ENCODE measurements around the gene PHEX.
"Not testable (repeated sequence)": the region's sequence is repeated elsewhere in the genome, so short reads cannot be mapped to it uniquely, and the experiment has no call there.

Gene PHEX

DNA sequence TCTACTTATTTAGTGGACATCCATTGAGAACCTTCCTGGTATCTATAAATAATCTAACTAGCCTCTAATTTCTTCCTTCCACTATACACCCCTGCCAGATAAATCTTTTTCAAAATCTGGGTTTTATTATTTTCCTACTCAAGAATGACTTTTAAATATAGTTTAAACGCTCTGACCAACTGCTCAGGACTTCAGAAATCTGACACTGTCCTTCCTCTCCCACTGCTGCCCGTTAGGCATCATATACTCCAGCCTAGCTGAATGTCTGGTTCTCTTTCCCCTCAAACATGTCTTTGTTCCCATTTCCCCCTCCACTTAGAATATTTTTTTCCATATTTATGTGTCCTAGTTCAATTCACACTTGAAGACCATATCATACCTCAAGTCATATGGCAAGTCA lies 205.4 kb downstream of the PHEX start:
- no peak for DNase-seq (ENCODE audit: low read depth, low spot score)

DNA sequence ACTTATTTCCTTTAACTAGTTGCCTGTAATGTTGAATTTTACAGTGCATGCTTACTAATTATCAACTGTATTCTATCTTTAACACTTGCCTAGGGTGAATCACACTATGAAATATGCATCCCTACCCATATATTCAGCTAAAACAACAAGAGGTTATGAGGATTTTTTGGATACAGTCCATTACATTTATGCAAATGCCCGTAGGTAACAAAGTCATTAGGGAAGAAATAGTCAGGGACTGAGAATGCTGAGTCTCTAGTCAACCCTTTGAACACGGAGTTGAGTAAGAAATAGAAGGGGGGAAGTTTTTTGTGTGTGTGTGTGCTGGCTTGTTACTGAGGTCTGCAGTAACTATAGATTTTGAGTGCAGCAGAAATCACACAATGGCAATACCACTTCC lies 214.5 kb downstream of the PHEX start:
- DNase-seq (ENCODE audit: low read depth, low spot score) = peak; percentile 41

DNA sequence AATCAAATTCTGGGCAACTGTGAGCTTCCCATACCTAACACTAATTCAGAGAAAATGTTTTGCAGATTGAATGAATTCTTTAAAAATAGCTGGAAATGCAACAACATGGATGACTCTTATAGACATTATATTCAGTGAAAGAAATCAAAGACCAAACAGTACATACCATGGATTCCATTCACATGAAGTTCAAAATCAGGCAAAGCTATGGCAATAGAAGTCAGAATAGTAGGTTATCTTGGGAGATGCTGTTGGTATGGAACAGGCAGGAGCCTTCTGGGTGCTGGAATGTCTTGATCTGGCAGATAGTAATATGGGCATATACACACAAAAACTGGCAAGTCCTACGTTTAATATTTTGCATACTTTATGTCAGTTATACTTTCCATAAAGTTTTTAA lies 215.0 kb downstream of the PHEX start:
- peak; percentile 35 for DNase-seq (ENCODE audit: low read depth, low spot score)

DNA sequence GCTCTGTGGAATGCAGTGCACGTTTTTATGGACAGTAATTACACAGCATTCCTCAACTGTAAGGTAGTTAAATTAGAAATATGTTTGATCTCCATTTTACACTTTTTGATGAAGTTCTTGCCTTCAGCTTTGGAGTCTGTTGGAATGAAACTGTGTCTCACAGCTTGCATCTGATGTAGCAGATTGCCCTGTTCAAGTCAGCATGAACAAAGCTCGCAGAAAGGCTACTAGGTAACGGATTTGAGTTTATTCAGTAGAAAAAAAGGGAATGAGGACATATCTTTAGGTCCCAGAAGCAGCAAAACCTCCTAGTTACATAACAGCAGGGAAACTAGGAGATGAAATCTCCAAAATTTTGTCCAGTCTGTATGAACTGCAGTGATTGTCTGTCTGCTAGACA lies 216.3 kb downstream of the PHEX start:
- DNase-seq (ENCODE audit: low read depth, low spot score) = no peak

DNA sequence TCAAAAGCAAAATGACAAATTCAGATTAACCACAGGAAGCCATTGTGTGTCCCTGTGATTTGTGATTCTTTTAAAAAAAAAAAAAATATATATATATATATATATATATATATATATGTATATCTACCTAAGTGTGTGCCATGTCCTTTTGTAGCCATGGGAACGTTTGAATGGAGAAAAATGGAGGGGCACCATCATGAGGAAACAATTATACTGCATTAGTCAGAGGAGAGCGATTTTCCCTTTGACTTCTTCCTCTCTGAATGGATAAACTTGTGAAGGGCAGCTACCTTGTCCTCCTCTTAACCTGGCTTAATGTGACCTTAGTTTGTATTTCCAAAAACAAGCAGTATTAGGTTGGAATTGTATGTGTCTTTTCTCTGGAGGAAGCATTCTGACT lies 217.2 kb downstream of the PHEX start:
- no peak for DNase-seq (ENCODE audit: low read depth, low spot score)

DNA sequence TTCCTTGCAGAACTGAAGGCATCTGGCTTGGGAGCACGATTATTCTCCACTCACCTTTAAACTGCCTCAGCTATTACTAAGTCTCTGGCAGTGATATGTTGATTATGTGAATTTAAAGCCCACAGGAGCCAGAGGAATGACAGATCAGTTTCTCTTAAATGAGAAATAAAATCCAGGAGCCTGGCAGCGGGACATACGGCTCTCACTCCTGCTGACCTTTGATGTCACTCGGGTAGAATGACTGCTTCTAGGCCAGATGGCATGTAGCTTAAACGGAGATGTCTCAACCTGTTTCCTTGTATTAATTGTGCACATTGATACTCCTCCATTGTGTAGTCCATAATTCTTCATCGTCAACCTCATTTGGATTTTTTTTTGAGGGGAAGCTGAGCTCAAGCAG lies 236.6 kb downstream of the PHEX start:
- no peak for DNase-seq (ENCODE audit: low read depth, low spot score)

DNA sequence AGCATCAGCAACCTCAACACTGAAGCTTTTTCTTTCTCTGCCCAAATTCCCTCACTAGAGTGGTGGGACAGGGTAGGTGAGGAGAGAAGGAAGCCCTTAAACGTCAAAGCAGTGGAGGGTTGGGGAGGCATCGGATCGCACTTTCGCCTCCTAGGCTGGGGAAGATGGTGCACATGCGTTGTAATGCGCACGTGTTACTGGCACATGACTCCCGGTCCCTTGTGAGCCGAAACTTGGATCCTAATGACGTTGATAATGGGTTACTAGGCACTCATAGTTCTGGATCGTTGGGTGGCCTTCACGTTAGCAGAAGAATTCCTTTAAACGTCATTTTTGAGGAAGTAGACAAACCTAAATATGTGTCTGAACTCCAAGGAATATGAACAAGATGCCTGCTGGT lies 240.5 kb downstream of the PHEX start, which contains the start of gene CBLL2:
Gene CBLL2, plus strand, starts transcription at position 301 of the 400 bp plus-strand sequence. Its CDS starts 79 bp downstream, at position 380.
- DNase-seq (ENCODE audit: low read depth, low spot score) = no peak

DNA sequence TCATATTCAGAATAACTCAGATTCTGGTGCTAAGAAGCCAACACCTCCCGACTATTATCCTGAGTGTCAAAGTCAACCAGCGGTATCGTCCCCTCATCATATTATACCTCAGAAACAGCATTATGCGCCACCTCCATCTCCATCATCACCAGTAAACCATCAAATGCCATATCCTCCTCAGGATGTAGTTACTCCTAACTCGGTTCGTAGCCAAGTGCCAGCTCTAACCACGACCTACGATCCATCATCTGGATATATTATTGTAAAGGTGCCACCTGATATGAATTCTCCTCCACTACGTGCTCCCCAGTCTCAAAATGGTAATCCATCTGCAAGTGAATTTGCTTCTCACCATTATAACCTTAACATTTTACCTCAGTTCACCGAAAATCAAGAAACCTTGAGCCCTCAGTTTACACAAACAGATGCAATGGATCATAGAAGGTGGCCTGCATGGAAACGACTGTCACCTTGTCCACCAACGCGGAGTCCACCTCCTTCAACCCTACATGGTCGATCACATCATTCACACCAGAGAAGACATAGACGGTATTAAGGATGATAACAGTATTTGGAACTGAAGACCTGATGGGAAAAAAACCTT lies 241.7 kb downstream of the PHEX start:
- DNase-seq (ENCODE audit: low read depth, low spot score) = no peak

DNA sequence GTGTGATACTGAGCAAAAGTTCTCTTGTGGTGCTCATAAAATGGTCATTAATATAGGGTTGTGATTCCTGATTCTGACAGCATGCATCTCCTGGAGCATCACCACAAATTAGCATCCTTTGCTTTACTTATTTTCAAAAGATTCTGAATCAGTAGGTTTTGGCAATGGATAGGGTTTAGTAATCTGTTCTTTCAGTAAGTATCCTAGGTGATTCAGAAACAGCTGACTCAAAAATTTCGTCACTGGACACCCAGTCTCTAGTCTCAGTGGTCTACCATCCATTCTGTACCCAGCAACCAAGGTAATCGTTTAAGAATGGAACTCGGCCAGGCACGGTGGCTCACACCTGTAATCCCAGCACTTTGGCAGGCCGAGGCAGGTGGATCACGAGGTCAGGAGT lies 244.7 kb downstream of the PHEX start:
- peak; percentile 4 for DNase-seq (ENCODE audit: low read depth, low spot score)

DNA sequence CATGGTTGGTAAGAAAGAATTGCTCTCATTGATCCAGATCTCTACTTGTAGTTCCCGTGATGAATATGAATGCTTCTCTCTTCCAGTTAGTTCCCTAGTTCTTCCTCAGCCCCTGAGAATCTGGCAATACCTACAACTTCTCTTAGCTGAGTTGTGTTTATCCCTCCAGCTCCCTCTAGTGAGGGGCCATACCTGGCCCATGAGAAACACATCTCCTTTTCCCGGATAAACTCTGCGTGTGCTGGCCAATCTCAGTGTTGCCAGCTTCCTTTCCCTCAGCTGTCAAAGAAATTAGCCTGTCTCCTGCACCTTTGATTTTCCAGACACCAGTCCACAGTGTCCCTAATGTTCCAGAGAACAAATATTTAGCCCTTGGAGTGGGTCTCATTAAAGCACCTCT lies 246.2 kb downstream of the PHEX start:
- DNase-seq (ENCODE audit: low read depth, low spot score) = no peak

DNA sequence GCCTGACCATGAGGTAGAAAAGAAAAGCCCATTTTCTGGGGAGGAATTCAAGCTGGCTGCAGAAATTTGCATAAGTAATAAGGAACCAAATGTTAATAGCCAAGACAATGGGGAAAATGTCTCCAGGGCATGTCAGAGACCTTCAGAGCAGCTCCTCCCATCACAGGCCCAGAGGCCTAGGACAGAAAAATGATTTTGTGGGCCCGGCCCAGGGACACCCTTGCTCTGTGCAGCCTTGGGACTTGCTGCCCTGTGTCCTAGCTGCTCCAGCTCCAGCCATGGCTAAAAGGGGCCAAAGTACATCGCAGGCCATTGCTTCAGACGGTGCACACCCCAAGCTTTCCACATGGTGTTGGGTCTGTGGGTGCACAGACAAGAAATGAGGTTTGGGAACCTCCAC lies 257.1 kb downstream of the PHEX start:
- DNase-seq (ENCODE audit: low read depth, low spot score) = not testable (repeated sequence)

DNA sequence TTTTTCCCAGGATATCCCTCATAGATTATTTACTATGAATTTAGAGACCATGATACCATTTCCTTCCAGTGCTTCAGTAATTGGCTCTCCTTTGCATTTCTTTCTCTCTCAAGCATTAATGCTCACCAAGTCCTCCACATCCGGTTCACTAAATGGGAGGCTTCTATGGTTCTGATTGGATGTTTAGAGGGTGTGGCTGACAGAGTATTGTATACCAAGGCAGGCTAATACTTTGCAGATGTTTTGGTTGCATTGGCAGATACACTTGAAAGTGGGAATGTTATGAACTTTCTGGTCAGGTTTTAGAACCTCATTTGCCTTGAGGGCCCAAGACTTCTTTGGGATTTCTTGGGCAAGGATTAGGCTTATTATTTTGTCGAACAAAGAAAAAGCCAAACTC lies 264.7 kb downstream of the PHEX start:
- no peak for DNase-seq (ENCODE audit: low read depth, low spot score)

DNA sequence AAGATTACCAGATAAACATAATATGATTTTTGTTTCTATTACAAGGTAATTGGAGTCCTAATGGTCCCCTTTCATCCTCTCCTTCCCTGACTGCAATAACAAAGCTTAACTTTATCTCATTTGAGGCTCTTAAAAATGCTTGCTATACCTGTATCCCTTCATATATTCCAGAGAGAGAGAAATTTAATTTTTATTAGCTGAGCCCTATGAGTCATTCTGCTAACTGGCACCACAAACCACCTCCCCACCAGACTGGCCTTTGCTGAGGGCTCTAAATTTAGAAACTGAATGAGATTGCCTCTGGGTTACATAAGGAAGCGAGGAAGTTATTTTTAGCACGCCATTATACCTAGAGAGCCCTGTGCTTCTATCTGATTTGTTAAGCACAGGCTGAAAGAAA lies 268.0 kb downstream of the PHEX start:
- DNase-seq (ENCODE audit: low read depth, low spot score) = peak; percentile 78

Data from astrocyte of the hippocampus (primary cell).